PC-3 (cell line): ENCODE results near the gene MYO6. TPM values are rescaled to one million over a fixed set of nuclear protein-coding genes. Genes with fewer than 3 reads are reported as not detected.

Experiments used
- ATAC-seq: fragments of 200-7000 bp; cut with Tn5 transposase; 2 replicates; pipeline ENCODE4 v1.9.1; 2020; ENCODE audit warnings: mild to moderate bottlenecking, moderate library complexity
- BruUV-seq: library from RNA; stranded (reverse); fragments of 400-500 nt; replicated peaks from 2 replicates; lab custom pipeline; 2021; lab: Mats Ljungman, UMichigan
- CTCF ChIA-PET: fragments of 300-600 bp; sonication (Branson Sonifier 250); formaldehyde crosslinking; loops from one replicate; lab custom pipeline; 2022; ENCODE audit warnings: antibody characterized with exemption; lab: Charles Lee
- POLR2A ChIA-PET: fragments of 300-600 bp; sonication (Branson Sonifier 250); formaldehyde crosslinking; loops from one replicate; lab custom pipeline; 2022; ENCODE audit warnings: antibody characterized with exemption; ENCODE audit not compliant: unreplicated experiment; lab: Charles Lee
- DNase-seq: peaks from one replicate; pipeline ENCODE4 v3.0.0-alpha.2; 2015
- H2AFZ ChIP-seq: fragments of 300-600 bp; sonication (generic); 2 replicates; pipeline ENCODE4 v1.6.0; 2016; ENCODE audit warnings: antibody characterized with exemption, low read length
- H3F3A ChIP-seq: fragments of 300-600 bp; sonication (generic); one replicate; pipeline ENCODE4 v1.6.0; 2017; ENCODE audit warnings: antibody characterized with exemption, low read length, control low read depth, mild to moderate bottlenecking; ENCODE audit not compliant: unreplicated experiment
- H3K27ac ChIP-seq: fragments of 300-600 bp; sonication (generic); 2 replicates; pipeline ENCODE4 v1.5.1; 2016; ENCODE audit warnings: mild to moderate bottlenecking, low read length
- H3K27me3 ChIP-seq: fragments of 300-600 bp; sonication (generic); 2 replicates; pipeline ENCODE4 v1.6.1; 2016; ENCODE audit warnings: low read length, mixed read lengths
- H3K36me3 ChIP-seq: fragments of 300-600 bp; sonication (generic); 2 replicates; pipeline ENCODE4 v1.6.1; 2016; ENCODE audit warnings: low read depth, mixed run types, low read length, mixed read lengths
- H3K4me1 ChIP-seq: fragments of 300-600 bp; sonication (generic); 2 replicates; pipeline ENCODE4 v1.5.1; 2016; ENCODE audit warnings: low read length; ENCODE audit not compliant: insufficient read depth
- H3K4me2 ChIP-seq: fragments of 300-600 bp; sonication (generic); 2 replicates; pipeline ENCODE4 v1.6.0; 2016; ENCODE audit warnings: low read length
- H3K4me3 ChIP-seq: fragments of 300-600 bp; sonication (generic); 2 replicates; pipeline ENCODE4 v1.5.1; 2016; ENCODE audit warnings: mild to moderate bottlenecking, low read length, mixed read lengths
- H3K79me2 ChIP-seq: fragments of 300-600 bp; sonication (generic); 2 replicates; pipeline ENCODE4 v1.6.1; 2017; ENCODE audit warnings: low read length, mixed read lengths
- H3K9ac ChIP-seq: fragments of 300-600 bp; sonication (generic); 2 replicates; pipeline ENCODE4 v1.6.0; 2016; ENCODE audit warnings: mild to moderate bottlenecking, low read length
- H3K9me2 ChIP-seq: fragments of 300-600 bp; sonication (generic); replicated peaks from 2 replicates; pipeline ENCODE4 v1.6.1; 2016; ENCODE audit warnings: mixed run types, low read length, mixed read lengths
- H3K9me3 ChIP-seq: fragments of 300-600 bp; sonication (generic); 2 replicates; pipeline ENCODE4 v1.6.1; 2016; ENCODE audit warnings: low read length, mixed read lengths
- H4K20me1 ChIP-seq: fragments of 300-600 bp; sonication (generic); 2 replicates; pipeline ENCODE4 v1.6.1; 2016; ENCODE audit warnings: low read length, mixed read lengths
- CTCF ChIP-seq: fragments of 300-600 bp; sonication (generic); conservative IDR thresholded peaks from 2 replicates; pipeline ENCODE4 v1.5.1; 2017; ENCODE audit warnings: antibody characterized with exemption, low read depth, mild to moderate bottlenecking, low read length
- EZH2 ChIP-seq: fragments of 300-600 bp; sonication (generic); IDR thresholded peaks from one replicate; pipeline ENCODE4 v1.6.1; 2017; ENCODE audit warnings: antibody characterized with exemption, mild to moderate bottlenecking, low read length; ENCODE audit not compliant: unreplicated experiment
- EZH2phosphoT487 ChIP-seq: fragments of 300-600 bp; sonication (generic); IDR thresholded peaks from 2 replicates; pipeline ENCODE4 v1.6.1; 2018; ENCODE audit warnings: mild to moderate bottlenecking, antibody characterized with exemption, low read length, borderline replicate concordance
- intact Hi-C: fragments of 100-400 bp; cut with micrococcal nuclease; formaldehyde crosslinking; loops from 2 replicates; pipeline ENCODE4 v1.9.0; 2023
- total RNA-seq: library from RNA; depleted of rRNA; stranded (reverse); fragments of >200 nt; gene quantifications from 2 replicates; pipeline ENCODE4 v1.2.3, GENCODE V29; 2014; rRNA removed

MYO6 gene
- total RNA-seq, 1 experiment from 2014 or later = 10.2 TPM

DNA sequence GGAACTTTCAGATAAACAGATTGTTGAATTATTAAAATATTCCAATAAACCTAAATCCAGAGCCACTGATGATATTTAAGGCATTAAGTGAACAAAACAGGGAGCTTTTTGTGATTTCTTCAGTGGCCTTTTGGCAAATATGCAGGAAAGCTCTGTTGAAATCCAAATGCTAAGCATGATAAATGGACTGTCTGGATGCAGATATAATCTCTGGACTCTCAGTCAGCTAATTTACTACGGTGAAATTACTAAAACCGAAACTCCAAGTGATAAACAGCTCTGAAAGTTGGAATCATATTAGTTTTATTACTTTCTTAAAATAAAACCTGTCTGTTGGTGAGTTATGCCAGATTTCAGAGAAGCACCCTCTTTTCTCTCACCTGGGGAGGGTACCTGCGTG lies 203.1 kb downstream of the MYO6 start:
- ChIA-PET POLR2A (no interaction called here), CTCF (no interaction called here)
- Histone ChIP-seq H3K79me2 (no peaks in the 10 kb centered on the region), H3K4me3 (no peak overlapping the region), H3F3A (no peaks in the 10 kb centered on the region), H3K4me2 (no peak overlapping the region), H3K27me3 (peaks cover 16% of the 10 kb centered on the region; the same call in 1 of the 2 replicates), H3K36me3 (no peaks in the 10 kb centered on the region), H3K9me2 (no peaks in the 10 kb centered on the region), H3K9ac (no peak overlapping the region), H3K4me1 (no peaks in the 10 kb centered on the region), H2AFZ (no peak overlapping the region), H4K20me1 (no peaks in the 10 kb centered on the region), H3K9me3 (no peaks in the 10 kb centered on the region), H3K27ac (no peak overlapping the region)
- ATAC-seq (no peak), DNase-seq (no peak)
- BruUV-seq = no TSS peak
- intact Hi-C loops = no loop called here
- TF ChIP-seq CTCF (no peak), EZH2 (no peak), EZH2phosphoT487 (no peak)

DNA sequence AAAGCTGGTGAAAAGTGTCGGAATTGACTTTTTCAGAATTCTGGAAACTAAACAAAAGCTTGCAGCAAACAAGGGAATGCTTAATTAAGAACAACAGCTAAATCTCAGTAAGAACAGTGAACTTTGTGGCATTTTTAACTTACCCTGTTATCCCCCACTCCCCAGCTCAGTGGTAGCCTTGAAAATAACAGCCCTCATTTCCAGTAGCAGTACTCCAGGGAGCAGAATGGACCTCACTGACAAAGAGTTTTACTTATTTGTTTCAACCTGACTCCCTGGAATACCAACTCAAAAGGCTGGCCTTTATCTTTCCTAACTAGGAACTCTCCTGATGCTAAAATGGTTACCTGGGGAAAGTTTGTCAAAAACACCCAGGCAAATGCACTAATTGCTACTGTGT lies 214.5 kb downstream of the MYO6 start:
- Histone ChIP-seq H3K27me3 (no peaks in the 10 kb centered on the region), H2AFZ (no peak overlapping the region), H4K20me1 (no peaks in the 10 kb centered on the region), H3K9me2 (no peaks in the 10 kb centered on the region), H3K4me3 (no peak overlapping the region), H3F3A (no peaks in the 10 kb centered on the region), H3K4me1 (no peaks in the 10 kb centered on the region), H3K9ac (no peak overlapping the region), H3K27ac (no peak overlapping the region), H3K9me3 (no peaks in the 10 kb centered on the region), H3K36me3 (no peaks in the 10 kb centered on the region), H3K4me2 (no peak overlapping the region), H3K79me2 (no peaks in the 10 kb centered on the region)
- DNase-seq (no peak), ATAC-seq (no peak)
- intact Hi-C loops = no loop called here
- ChIA-PET POLR2A (no interaction called here), CTCF (no interaction called here)
- no TSS peak for BruUV-seq
- no peak for TF ChIP-seq EZH2phosphoT487
- no peak for TF ChIP-seq EZH2
- TF ChIP-seq CTCF = no peak

DNA sequence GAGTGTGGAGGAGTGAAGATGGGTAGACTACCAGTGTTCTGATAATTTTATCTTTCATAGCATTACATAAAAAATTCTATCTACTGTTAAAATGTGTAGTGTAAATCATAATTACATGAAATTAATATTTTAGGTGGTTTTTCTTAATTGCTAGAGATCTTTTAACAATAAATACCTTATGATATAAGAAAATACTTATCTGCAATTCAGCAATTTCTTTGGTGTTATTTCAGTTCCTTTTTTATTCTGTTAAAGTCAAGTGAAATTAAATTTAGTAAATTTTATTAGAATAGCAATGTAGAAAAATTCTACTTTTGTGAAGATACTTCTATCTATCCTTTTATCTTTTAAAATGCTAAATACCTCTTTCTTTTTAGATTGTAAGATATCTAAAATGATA lies 219.1 kb downstream of the MYO6 start:
- BruUV-seq = no TSS peak
- no peak for ATAC-seq
- H2AFZ ChIP-seq = no peak overlapping the region
- no peak overlapping the region for H3K4me3 ChIP-seq
- no peaks in the 10 kb centered on the region for H3K79me2 ChIP-seq
- H3K4me1 ChIP-seq = no peaks in the 10 kb centered on the region
- H3K4me2 ChIP-seq = no peak overlapping the region
- no peak for DNase-seq
- no peaks in the 10 kb centered on the region for H3K9me2 ChIP-seq
- no peak for TF ChIP-seq CTCF
- TF ChIP-seq EZH2 = no peak
- no peak for TF ChIP-seq EZH2phosphoT487
- no peaks in the 10 kb centered on the region for H3F3A ChIP-seq
- no peaks in the 10 kb centered on the region for H3K27me3 ChIP-seq
- no peak overlapping the region for H3K9ac ChIP-seq
- ChIA-PET POLR2A (no interaction called here), CTCF (no interaction called here)
- intact Hi-C loops = no loop called here
- no peaks in the 10 kb centered on the region for H3K9me3 ChIP-seq
- H4K20me1 ChIP-seq = no peaks in the 10 kb centered on the region
- H3K36me3 ChIP-seq = no peaks in the 10 kb centered on the region
- no peak overlapping the region for H3K27ac ChIP-seq

Other genes starting within 250 kb of the MYO6 start
- 36.3 and 38.0 TPM in 2 replicates for gene SENP6, start 147.4 kb upstream of the MYO6 start, total RNA-seq